Brain pericyte (primary cell): ENCODE data around the gene JAKMIP2.
"Not testable (repeated sequence)": the region's sequence is repeated elsewhere in the genome, so short reads cannot be mapped to it uniquely, and the experiment has no call there.

Source experiments
- DNase-seq: peaks from one replicate; pipeline ENCODE4 v3.0.0-alpha.2; 2012; ENCODE audit warnings: low read depth, low spot score

JAKMIP2 gene

DNA sequence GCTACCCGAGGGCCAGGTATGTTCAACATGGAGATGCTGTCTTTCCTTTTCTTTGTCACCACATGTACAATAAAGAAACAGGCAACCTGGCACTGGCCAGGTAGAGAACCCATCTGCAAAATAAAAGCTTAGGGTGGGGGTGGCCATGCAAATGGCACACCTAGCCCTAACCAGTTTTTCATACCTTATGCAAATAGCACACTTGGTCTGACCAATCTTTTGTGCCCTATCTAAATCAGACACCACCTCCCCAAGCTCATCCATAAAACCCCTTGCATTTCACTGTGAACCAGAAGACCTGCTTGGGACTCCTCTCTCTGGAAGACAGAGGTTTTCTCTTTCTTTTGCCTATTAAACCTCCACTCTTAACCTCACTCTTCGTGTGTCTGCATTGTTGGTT is 33.9 kb downstream of the JAKMIP2 start:
- no peak for DNase-seq

DNA sequence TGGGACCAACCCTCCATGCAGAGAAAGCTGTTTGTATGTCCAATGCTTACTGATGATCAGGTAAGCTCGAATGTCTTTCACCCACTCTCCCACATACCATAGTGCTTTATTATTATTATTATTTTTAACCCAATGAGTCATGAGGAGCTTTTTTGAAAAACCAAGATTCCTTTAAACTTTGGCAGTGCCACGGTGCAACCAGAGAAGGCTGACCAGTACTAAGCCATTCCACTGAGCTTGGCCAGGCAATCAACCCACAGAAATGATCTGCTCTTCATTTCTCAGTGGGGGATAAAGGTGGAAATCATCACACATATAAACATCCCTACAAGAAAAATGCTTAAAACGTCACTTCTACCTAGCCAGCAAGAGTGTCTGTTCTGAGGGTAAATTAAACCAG is 35.5 kb downstream of the JAKMIP2 start:
- DNase-seq = no peak

DNA sequence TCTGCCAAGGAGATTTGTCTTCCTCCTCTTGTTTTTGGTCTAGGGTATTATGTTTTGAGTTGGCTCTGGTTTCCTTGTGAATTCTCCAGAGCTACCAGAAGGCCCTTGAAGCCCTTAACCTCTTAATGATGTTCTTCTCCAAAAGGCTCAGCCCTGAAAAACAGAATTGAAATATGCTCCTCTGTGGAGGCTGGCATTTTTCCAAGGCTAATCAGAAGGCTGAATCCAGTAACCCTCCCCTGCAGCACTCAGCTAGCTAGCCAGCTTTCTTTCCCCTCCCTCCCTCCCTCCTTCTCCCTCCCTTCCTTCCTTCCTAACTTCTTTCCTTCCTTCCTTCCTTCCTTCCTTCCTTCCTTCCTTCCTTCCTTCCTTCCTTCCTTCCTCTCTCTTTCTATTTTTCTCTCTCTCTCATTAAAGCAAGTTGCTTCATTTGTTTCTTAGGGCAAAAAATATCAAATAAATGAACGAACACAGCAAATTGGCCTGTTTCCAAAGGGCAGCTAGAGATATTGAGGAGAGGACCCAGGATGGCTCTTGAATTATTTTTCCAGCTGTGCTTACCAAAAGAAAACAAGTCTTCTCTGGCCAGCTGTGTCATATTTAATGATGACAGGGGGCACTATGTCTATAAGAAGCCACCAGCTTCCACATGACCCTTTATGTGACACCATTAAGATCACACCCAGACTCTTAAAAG is 38.7 kb downstream of the JAKMIP2 start:
- no peak for DNase-seq

DNA sequence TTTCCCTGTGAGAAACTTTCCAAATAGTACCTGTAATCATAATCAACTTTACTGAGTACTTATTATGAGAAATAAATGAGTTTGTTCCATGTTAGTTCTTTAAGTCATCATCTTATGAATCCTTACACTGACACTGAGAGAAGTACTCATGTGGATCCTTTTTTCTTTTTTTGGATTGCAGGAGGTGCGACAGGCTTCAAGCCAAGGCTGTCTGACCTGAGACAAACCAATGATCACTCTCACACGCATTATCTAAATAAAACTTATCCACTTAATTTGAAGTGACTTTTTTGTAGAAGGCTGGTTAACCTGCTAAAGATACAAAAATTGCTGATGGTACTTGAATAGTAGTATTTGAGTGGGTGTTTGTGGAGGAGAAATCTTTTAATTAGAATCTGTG is 39.5 kb downstream of the JAKMIP2 start:
- no peak for DNase-seq

DNA sequence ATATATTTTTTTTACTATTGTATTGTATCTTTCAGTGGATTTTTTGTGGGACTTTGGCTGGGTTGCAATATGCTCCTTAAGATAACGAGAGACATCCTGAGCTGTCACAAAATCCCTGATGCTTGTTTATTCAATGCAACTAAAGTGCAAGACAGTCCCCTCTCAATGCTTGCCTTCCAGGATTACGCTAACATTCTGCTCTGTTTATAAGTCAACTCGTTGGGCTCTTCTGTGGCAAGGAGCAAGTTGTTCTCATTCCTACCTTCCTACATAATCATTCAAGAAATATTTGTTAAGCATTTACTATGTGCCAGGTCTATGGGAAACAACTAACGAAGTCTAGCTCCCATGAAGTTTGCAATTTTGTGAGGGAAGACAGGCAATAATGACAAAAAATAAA is 40.4 kb downstream of the JAKMIP2 start:
- no peak for DNase-seq

DNA sequence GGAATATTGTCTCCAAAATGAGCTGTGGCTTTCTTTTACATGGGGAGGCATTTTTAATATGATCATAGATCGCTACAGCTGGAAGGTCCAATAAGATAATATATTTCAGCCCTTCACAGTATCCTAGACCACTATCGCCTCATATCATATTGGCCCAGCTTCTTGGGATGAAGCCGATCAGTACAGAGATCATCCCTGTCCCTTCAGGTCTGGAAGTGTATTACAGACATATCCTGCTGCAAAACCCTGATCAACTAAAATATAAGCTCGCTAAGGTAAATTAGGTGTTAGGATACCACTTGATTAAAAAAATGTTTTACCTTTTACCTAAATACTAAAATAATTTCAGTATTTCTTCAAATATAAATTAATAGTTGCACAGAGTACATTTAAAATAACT is 41.7 kb downstream of the JAKMIP2 start:
- DNase-seq = no peak

DNA sequence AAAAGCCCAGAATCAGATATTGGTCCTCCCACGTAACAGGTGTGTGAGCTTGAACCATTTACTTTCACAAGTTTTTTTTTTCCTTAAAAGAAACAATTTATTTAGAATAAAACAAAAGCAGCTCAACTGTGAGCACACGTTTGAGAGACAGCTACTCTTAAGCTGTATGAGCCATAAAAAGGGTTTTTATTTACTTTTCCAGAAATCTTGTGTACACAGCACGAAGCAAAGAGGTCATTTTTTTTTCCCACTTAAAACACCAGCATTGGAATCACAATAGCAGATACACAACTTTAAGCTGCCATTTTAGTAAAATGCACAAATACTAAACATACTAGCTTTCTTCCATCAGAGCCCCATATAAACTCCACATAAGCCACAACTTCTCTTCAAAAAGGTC is 44.6 kb downstream of the JAKMIP2 start:
- DNase-seq = no peak

DNA sequence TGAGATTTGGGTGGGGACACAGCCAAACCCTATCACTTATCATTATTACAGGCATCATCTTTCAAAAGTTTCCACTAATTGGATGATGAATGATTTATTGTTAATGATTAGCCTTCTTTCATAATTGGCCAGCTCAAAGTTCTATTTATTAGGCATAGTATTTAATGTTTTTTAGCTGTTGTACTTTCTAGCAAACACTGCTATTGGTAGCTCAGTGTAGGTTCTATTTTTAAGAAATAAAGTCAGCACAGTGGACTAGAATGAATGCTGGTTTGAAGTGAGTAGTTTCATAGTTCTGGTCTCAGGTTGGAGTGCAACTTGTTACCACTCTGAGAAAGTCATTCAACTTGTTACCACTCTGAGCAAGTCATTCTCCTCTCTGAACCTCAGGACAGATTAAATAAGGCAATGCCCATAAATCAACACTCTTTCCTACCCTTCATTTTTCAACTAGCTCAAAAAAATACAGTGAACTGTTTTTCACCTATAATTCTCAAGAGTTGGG is 46.9 kb downstream of the JAKMIP2 start:
- DNase-seq = no peak

DNA sequence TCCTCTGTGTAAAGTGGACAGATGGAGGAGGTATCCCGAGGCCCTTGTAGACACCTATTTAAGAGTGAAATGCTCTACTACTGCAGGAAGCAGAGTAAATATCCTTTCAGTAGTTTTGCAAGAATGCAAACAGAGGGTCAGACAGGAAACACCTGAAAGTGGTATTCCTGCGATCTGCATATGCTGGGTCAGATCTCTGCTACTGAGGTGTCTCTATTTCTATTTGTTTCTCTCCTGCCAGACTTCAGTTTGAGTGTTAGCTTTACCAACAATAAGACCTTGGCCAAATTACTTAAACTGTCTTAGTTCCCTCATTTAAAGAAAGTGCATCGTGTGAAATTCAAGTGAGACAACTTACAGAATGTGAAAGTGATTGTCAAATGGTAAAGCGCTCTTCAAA is 47.6 kb downstream of the JAKMIP2 start:
- no peak for DNase-seq

DNA sequence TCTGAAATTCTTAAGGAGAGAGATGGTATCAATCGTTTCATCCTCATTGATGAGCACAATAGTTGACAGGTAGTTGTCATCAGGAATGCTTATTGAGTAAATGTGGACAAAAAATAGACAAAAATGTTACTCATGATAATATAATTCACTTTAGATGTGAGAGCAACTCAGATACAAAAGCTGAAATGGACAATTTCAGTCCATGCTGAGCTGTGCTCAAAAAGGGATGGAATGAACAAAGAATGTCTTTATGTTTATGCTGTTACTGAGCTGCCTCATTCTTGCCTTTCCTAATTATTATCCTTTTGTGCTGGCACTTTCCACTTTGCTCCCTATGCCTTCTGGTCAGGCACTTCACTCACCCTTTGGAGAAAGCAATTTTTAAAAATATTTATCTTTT is 49.5 kb downstream of the JAKMIP2 start:
- no peak for DNase-seq

DNA sequence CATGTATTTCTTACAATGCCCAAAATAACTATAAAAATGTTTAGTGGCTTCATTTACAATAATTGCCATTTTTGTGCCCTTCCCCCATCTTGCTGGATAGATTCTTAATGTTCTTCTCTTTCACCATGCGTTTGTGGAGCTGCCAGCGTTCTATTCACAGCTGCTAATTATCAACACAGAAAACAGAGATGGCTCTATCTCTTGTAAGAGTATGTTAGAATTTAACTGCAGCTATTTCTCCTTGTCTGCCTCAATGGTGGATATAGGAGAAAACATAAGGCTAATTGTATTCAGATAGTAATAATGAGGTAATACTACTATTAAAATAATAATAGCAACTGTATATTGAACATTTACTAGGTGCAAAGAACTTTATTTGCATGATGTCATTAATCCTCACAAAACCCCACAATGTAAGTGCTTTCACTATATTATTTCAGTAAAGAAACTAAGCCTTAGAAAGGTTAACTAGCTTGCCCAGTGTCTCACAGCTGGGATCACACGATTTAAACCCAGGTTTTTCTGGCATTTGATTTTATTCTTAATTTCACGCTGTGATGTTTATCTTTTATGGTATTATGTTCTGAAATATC is 50.1 kb downstream of the JAKMIP2 start:
- no peak for DNase-seq

DNA sequence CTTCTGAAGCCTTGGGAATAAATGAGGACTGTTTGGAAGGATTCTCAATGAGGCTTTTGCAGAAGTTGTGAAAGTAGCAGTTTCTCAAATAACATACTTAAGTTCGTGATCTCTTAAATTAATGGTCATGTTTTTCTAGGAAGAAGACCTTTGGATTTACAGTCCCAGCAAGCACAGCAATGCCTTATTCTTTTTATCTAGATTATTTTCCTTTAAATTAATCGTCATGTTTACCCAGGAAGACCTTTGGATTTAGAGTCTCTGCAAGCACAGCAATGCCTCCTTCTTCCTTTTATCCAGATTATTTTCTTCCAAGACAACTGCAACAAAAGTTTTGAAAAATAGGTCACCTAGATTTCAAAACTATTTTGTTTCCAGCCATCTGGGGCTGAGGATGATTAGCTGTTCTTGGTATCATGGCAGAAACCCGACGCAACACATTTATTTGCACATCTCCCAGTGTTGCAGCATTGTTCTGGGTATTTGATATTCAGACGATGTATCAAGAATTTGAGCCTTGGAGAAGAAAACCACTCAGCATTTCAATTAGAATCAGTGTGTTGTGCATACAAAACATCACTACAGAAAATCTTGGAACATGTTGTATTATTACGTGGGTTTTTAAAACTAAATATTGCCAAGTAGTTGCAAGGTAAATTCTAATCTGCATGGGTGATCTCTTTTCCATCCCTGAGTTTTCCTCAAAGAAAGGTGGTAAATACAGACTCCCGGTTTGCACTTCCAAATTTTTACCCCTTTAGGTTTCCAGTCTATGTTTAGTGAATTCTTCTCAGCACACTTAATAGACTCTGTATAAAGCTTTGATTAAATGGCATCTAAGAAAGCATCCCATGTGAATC is 50.9 kb downstream of the JAKMIP2 start:
- no peak for DNase-seq

DNA sequence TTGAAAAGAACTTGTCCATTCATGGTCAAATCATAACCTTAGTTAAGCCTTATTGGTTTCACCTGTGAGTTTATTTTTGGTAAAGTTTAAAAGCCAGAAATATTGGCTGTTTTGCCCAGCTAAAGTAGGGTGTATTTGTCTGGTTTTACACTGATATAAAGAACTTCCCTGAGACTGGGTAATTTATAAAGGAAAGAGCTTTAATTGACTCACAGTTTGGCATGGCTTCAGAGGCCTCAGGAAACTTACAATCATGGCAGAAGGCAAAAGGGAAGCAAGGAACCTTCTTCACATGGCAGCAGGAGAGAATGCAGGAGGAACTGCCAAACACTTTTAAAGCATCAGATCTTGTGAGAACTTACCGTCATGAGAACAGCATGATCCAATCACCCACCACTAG is 55.3 kb downstream of the JAKMIP2 start:
- DNase-seq = no peak

DNA sequence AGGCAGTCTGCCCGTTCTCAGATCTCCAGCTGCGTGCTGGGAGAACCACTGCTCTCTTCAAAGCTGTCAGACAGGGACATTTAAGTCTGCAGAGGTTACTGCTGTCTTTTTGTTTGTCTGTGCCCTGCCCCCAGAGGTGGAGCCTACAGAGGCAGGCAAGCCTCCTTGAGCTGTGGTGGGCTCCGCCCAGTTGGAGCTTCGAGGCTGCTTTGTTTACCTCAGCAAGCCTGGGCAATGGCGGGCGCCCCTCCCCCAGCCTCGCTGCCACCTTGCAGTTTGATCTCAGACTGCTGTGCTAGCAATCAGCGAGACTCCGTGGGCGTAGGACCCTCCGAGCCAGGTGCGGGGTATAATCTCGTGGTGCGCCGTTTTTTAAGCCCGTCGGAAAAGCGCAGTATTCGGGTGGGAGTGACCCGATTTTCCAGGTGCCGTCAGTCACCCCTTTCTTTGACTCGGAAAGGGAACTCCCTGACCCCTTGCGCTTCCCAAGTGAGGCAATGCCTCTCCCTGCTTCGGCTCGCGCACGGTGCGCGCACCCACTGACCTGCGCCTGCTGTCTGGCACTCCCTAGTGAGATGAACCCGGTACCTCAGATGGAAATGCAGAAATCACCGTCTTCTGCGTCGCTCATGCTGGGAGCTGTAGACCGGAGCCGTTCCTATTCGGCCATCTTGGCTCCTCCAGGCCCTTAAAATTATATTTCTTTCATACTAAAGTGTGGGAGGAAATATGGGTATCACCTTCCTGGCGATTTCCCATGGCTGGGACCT is 61.2 kb downstream of the JAKMIP2 start:
- not testable (repeated sequence) for DNase-seq

DNA sequence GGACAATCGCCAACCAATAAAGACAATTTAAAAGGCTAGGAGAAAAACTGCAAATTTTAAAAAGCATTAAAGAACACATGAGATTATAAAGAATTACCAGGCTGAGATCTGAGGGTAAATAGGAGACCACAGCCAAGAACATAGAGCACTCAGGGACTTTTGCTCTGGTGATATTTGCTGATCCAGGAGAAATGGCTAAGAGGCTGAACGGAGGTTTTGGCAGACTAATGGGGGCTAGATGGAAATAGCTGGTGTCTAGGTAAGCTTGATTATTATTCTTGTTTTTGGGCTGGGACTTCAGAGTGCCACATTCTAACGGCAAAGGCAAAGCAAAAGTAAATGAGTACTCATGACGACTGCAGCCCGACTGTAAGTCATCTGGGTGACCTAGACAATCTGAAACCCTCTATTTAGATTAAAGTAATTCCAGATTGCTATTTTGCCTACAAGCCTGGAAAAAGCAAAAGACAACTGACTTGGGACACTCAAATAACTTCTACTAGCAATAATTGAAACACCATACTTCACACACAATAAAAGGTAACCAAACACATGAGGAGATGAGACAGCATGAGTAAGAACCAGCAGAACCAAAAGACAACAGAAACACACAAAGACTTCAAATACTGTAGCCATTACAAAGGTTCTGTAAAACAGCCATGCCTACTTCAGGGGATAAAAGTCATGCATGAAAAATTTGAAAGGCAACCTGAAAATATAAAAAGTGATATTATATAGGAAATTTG is 68.8 kb downstream of the JAKMIP2 start:
- no peak for DNase-seq

DNA sequence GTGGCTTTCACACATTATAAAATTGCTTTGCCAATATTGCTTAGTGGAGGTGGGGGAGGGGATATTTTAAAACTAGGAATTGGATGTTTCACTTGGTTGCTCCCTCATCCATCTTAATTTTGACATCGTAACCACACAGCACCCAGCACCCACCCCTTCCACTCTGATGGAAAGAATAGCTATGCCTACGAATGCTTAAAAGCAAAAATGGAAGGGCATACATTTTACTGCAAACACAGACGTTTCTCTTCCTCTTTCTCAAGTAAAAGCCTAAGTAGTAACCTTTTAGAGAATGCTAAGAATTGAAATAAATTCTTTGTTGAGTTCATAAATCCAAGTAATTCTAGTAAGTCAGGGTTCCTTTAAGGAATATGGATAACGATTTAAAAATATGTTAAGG is 69.9 kb downstream of the JAKMIP2 start:
- no peak for DNase-seq

DNA sequence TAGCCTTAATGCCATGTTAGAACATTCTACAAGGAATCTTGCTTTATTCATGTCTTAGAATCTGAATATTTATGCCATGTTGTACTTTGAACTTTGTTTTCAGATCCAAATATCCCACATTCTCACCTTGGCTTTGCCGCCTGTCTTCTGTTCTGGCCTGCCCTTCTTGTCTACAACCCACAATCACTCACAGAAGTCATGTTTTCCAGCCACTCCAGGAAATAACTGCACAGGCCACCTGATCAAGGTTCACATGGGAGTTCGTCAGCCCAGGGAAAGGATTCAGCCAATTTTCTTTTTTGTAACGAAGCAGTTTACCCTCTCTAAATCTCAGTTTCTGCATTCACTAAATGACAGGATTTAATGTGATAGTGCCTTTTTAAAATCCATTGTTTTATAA is 70.5 kb downstream of the JAKMIP2 start:
- DNase-seq = no peak

DNA sequence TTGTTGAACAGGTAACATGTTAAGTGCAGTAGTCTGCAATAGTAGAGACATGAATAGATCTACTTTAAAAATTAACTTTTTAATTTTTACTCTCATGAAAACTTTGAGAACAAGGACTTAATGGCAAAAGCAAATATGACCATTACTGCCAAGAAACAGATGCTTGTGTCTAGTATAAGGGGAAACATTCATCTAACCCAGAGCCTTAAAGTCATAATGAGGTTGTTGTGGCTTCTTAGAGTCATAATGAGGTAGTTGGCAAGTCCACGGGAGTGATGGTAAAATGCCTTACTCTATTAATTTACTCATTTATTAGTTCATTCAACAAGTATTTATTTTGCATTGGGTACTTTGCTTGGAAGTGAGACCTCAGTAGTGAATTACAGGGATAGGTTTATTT is 71.5 kb downstream of the JAKMIP2 start:
- no peak for DNase-seq

DNA sequence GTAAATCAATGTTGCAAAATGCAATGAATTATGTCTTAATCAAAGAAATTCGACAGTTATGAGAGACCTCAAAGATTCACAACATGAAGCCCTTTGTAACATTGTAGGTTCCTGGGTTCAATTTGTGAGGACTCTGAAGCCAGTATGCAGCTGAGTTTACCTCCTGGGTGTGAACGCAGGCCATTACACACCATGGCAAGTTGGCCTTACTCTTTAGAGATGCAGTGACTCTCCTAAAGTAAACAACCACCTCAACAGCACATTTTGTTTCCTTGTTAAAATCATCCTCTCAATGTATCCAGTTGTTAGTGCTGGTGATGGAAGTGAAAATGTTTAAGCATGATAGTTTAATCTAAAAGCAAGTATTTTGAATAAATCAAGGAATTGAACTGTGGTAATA is 73.8 kb downstream of the JAKMIP2 start:
- DNase-seq = no peak

DNA sequence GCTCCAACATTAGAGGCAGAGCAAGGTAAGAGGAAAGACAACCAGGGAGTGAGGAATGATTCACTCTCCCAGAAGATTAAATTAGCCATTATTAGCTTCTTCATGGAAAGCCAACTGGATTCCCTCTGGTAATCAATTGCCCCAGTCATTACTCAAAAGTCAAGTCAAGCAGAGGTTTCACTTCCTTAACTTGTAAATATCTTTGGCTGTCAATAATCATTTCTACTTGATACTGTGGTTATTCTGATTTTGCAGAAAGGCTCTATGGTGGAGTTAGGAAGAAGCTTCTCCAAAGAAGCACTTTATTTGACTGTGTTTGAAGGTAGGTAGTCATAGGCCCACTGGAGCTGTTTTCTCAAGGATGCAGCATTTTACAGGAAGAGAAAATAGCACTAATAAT is 78.0 kb downstream of the JAKMIP2 start:
- no peak for DNase-seq

DNA sequence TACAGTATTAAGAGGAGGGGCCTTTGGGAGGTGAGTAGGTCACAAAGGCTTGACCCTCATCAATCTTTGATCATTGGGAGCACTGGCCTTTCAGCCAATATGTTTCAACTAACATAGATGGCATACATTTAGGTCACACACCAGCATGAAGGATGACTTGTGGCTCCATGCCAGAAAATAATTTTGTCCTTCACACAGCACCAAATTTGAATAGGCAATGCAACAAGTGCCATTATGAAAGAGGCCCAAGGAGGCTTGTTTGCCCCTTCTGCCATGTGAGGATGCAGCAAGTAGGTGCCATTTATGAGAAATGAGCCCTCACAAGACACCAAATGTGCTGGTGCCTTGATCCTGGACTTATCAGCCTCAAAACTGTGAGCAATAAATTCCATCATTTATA is 81.1 kb downstream of the JAKMIP2 start:
- no peak for DNase-seq
